GM10248 (cell line): ENCODE results near the gene SFI1.

Source experiments
- CTCF ChIA-PET: fragments of 300-600 bp; sonication (Branson Sonifier 250); formaldehyde crosslinking; extraction: SDS; loops from one replicate; lab custom pipeline; 2021; ENCODE audit warnings: antibody characterized with exemption; lab: Yijun Ruan, JAX
- POLR2A ChIA-PET: fragments of 350-650 bp; sonication (Branson Sonifier 250); formaldehyde crosslinking; extraction: SDS; loops from one replicate; lab custom pipeline; 2020; ENCODE audit warnings: antibody characterized with exemption; lab: Yijun Ruan, JAX
- DNase-seq: peaks from one replicate; pipeline ENCODE4 v3.0.0; 2012; ENCODE audit errors: extremely low spot score
- CTCF ChIP-seq: IDR thresholded peaks from 2 replicates; pipeline ENCODE4 v1.5.1; 2012; ENCODE audit warnings: mild to moderate bottlenecking, low read depth; ENCODE audit errors: extremely low read depth, missing control alignments, control extremely low read depth

The SFI1 gene

GRCh38 chr22:31661851-31662667 lies 165.7 kb downstream of the SFI1 start, which contains the start of gene PISD:
TSS of gene PISD (minus strand) at chr22:31662215. CDS start at chr22:31662208, 7 bp downstream.
- TF ChIP-seq CTCF = no peak

DNA sequence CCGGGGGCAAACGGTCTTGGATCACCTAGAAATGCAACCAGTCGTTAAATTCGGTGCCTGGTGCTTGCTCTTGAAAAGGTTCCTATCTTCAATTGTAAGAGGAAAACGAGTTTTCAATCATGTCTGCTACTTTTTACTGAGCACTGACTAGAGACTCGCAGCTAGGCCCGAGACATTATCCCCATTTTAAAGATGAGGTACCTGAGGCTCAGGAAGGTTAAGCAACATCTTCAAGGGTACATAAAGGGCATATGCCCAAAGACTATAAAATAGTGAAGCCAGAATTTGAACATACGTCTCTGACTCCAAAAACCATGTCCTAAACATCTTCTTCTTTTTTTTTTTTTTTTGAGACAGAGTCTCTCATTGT lies 166.3 kb downstream of the SFI1 start:
- DNase-seq = no peak
- CTCF ChIA-PET = interaction anchor here (0.7 to 3.0 kb wide), 10 partner anchors 9 to 419 kb away, joined by 3 to 19 read pairs (median 4); no protein-coding TSS in a partner anchor
- POLR2A ChIA-PET = interaction anchor here (0.9 to 1.4 kb wide), 3 partner anchors 14 to 32 kb away, joined by 3 to 8 read pairs (median 4); no protein-coding TSS in a partner anchor
- no peak for TF ChIP-seq CTCF

More at GRCh38 chr22:31661851-31662667, 165.7 kb downstream of the SFI1 start, which contains the start of gene PISD:
- DNase-seq = peak; percentile 97
- POLR2A ChIA-PET = interaction anchor here (0.9 to 1.4 kb wide), 4 partner anchors 15 to 31 kb away, joined by 3 to 8 read pairs (median 4); no protein-coding TSS in a partner anchor
- CTCF ChIA-PET = interaction anchor here (0.7 to 3.0 kb wide), 12 partner anchors 9 to 420 kb away, joined by 3 to 19 read pairs (median 4); no protein-coding TSS in a partner anchor
